Memory B cell (primary cell): ENCODE results near the gene SLC11A1.

Experiments used
- ATAC-seq: fragments of 150-1000 bp; cut with Tn5 transposase; 2 replicates; pipeline ENCODE4 v1.10.0; 2021; ENCODE audit warnings: low read depth, mild to moderate bottlenecking, moderate library complexity
- DNase-seq, 2 donors: peaks; one replicate each; pipeline ENCODE4 v3.0.0; 2022; ENCODE audit warnings: low spot score in 2 of 2
- H3K27ac Mint-ChIP-seq: one replicate; pipeline ENCODE4 v1.8.0; 2022; ENCODE audit warnings: mild to moderate bottlenecking, moderate library complexity, mixed read lengths
- H3K27me3 Mint-ChIP-seq: one replicate; pipeline ENCODE4 v1.8.0; 2022; ENCODE audit warnings: mixed read lengths
- H3K36me3 Mint-ChIP-seq: one replicate; pipeline ENCODE4 v1.8.0; 2022; ENCODE audit warnings: mild to moderate bottlenecking, mixed read lengths
- H3K4me1 Mint-ChIP-seq: one replicate; pipeline ENCODE4 v1.8.0; 2022; ENCODE audit warnings: mixed read lengths
- H3K4me3 Mint-ChIP-seq: one replicate; pipeline ENCODE4 v1.8.0; 2022; ENCODE audit warnings: mild to moderate bottlenecking, moderate library complexity, mixed read lengths
- H3K9me3 Mint-ChIP-seq: one replicate; pipeline ENCODE4 v1.8.0; 2022; ENCODE audit warnings: mixed read lengths

Gene SLC11A1

GRCh38 chr2:218436992-218437391 is 54.9 kb downstream of the SLC11A1 start:
- H3K36me3 Mint-ChIP-seq: no peaks in the 10 kb centered on the region
- DNase-seq: no peak
- H3K4me3 Mint-ChIP-seq: no peak overlapping the region
- H3K27me3 Mint-ChIP-seq: peaks cover 4% of the 10 kb centered on the region
- no peak overlapping the region for H3K27ac Mint-ChIP-seq
- peaks cover 3% of the 10 kb centered on the region for H3K4me1 Mint-ChIP-seq
- ATAC-seq: no peak
- no peaks in the 10 kb centered on the region for H3K9me3 Mint-ChIP-seq

- H3K4me3 Mint-ChIP-seq: no peak overlapping the region
- ATAC-seq (no peak), DNase-seq (no peak)
- no peaks in the 10 kb centered on the region for H3K9me3 Mint-ChIP-seq
- H3K36me3 Mint-ChIP-seq: no peaks in the 10 kb centered on the region
- H3K27me3 Mint-ChIP-seq: no peaks in the 10 kb centered on the region
- no peak overlapping the region for H3K27ac Mint-ChIP-seq
- H3K4me1 Mint-ChIP-seq: peaks cover 3% of the 10 kb centered on the region
These were observed 55.9 kb downstream of the SLC11A1 start for GRCh38 chr2:218437969-218438368.

DNA sequence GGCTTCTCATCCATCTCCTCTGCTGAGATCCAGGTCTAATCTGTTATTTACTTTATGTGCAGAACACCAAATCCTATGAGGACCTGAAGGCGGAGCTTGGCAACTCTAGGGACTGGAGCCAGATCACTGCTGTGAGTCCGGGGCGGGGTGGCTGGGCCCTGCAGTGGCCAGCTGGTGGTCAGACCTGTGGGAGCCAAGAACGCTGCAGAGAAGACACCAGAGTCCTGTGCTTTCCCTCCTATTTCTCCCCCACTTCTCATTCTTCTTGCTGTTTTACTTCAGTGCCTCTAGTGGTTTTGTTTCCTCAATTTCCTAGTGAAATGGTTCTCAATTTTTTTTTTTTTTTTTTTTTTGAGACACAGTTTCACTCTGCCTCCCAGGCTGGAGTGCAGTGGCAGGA is 56.5 kb downstream of the SLC11A1 start:
- no peaks in the 10 kb centered on the region for H3K27me3 Mint-ChIP-seq
- ATAC-seq: peak; percentile 65
- H3K27ac Mint-ChIP-seq: no peak overlapping the region
- DNase-seq: no peak
- H3K4me1 Mint-ChIP-seq: peaks cover 3% of the 10 kb centered on the region
- H3K36me3 Mint-ChIP-seq: no peaks in the 10 kb centered on the region
- no peak overlapping the region for H3K4me3 Mint-ChIP-seq
- no peaks in the 10 kb centered on the region for H3K9me3 Mint-ChIP-seq

DNA sequence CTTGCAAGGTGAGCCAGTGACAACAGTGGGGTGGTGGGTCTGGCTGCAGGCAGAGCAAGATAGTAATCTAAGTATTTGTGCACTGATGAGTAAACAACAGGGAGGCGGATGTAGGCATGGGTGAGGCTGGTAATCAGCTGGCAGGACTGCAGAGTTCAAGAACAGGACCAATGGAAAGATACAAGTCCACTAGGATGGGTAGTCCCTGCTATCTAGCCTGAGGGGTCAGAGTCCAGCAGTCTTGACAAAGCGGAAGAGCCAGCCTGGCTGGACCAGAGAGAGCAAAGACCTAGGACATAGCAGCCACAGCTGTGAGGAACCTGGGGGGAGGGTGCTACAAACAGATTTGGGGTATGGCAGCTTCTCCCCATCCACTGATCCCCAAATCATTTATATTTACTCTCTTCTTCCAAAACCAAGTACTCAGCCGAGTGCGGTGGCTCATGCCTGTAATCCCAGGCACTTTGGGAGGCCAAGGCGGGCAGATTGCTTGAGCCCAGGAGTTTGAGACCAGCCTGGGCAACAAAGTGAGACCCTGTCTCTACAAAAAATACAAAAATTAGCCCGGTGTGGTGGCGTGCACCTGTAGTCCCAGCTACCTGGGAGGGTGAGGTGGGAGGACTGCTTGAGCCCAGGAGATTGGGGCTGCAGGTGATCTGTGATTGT is 62.8 kb downstream of the SLC11A1 start:
- Mint-ChIP-seq H3K36me3 (peaks cover 8% of the 10 kb centered on the region), H3K27me3 (no peaks in the 10 kb centered on the region), H3K9me3 (no peaks in the 10 kb centered on the region), H3K27ac (no peak overlapping the region), H3K4me3 (no peak overlapping the region), H3K4me1 (no peaks in the 10 kb centered on the region)
- no peak for ATAC-seq
- DNase-seq: no peak

DNA sequence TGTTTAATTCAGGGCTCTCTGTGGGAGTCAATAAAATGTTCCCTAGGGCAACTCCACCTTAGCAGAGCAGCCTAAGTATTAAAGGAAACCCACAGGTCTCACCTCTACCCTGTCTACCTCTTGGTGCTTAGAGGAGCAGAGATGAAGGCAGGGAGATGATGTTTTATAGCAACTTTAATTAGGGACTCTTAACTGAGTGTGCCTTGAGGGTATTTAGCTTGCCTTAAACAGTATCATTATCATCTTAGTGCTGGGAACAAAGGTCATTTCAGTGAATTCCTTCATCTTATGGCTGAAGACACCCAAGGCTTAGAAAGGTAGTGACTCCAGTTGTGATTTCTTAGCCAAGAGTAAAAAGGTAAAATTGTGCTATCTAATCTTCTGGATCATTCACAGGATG is 63.5 kb downstream of the SLC11A1 start:
- ATAC-seq: no peak
- Mint-ChIP-seq H3K9me3 (no peaks in the 10 kb centered on the region), H3K36me3 (peaks cover 8% of the 10 kb centered on the region), H3K27me3 (no peaks in the 10 kb centered on the region), H3K4me1 (no peaks in the 10 kb centered on the region), H3K27ac (no peak overlapping the region), H3K4me3 (no peak overlapping the region)
- DNase-seq: no peak
